ENCODE data around the gene RPS14.

Gene RPS14

GRCh38 chr5:150398722-150399523 is 50.6 kb downstream of the RPS14 start:
- peak; percentile 80 for DNase-seq

DNA sequence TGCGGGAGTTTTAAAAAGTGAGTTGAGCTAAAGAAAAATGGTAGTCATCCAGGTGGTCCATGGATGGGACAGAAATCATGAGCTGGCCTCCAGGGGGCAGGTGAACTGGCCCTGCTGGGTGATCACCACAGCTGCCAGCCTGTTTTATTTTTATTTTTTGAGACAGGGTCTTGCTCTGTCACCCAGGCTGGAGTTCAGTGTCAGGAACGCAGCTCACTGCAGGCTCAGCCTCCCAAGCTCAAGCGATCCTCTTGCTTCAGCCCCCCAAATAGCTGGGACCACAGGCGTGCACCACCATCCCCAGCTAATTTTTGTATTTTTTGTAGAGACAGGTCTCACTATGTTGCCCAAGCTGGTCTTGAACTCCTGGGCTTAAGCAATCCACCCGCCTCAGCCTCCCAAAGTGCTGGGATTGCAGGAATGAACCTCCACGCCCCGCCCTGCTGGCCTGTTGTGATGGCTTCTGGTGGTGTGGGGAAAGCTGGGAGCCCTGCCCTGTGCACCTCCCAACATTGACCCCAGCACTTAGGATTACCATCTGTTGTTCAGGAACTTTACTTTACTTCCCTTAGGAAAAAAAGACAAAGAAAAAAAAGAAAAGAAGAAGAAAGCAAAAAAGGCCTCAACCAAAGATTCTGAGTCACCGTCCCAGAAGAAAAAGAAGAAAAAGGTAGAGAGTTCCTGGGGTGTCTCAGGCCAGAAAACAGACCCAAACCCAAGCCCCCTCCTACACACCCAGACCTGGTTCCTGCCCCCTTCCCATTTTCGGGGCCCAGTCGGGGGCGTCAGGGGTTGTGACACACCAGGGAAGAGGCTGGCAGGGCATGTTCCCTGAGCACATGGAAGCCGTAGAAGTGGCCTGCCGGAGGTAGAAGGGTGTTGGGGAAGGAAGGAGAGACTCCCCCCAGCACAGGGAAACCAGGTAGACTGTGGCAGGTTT is 51.5 kb downstream of the RPS14 start:
- DNase-seq: no peak

- DNase-seq: no peak
Measured at GRCh38 chr5:150397146-150397781, 52.3 kb downstream of the RPS14 start.

DNA sequence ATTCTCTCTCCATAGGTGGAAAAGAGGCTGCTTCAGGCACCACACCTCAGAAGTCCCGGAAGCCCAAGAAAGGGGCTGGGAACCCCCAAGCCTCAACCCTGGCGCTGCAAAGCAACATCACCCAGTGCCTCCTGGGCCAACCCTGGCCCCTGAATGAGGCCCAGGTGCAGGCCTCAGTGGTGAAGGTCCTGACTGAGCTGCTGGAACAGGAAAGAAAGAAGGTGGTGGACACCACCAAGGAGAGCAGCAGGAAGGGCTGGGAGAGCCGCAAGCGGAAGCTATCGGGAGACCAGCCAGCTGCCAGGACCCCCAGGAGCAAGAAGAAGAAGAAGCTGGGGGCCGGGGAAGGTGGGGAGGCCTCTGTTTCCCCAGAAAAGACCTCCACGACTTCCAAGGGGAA is 53.3 kb downstream of the RPS14 start:
- no peak for DNase-seq

DNA sequence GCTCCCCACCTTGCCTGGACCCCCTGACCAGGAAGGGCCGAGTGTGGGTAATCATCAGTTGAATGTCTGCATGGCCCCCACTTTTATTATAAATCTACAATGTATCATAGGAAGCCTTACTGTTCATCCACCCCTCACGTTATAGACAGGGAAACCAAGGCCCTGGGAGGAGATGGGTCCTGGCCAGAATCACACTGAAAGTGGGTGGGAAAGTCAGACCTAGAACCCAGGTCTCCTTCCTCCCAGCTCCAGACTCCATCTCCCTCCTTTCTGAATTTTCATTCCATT is 53.9 kb downstream of the RPS14 start:
- DNase-seq: no peak

DNA sequence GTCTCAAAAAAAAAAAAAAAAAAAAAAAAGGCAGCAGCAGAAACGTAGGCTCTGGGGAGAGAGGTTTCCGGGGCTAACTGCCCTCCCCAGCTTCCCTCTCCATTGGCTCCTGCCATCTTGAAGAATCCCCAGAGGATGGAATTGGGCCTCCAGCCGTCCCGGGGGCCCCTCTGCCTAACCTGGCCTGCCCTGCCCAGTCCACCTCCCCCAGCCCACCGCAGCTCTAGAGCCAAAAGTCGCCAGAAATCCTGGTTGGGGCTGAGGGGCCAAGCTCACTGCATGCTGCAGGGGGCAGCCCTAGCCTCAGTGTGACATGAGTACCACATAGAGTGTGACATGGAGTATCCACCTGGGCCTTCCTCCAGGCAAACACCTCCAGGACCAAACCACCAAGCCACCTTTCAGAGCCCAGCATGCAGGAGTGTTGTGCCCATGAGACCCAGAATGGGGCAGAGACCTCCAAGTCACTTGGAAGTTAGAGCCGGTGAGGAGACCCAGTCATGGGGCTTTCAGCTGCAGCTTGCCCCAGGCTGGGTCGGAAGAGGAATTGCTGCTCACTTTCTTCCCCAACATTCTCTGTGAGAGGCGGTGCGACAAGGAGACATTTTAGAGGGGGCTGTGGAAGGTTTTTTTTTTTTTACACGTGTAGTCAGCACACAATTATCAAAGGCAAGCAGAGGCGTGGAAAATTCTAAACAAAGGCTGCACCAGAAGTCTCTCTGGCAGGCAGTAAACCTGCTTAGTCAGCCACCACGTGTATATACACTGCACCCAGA is 54.4 kb downstream of the RPS14 start:
- no peak for DNase-seq

- DNase-seq: no peak
Measured at GRCh38 chr5:150394131-150394530, 55.4 kb downstream of the RPS14 start.

GRCh38 chr5:150393096-150393645 is 56.4 kb downstream of the RPS14 start:
- no peak for DNase-seq

- DNase-seq: no peak
Measured at GRCh38 chr5:150392680-150393079, 56.9 kb downstream of the RPS14 start.
